Prostate gland (tissue), 2 donors: ENCODE results near the gene C5orf15. TPM values are rescaled to one million over a fixed set of nuclear protein-coding genes. Genes with fewer than 3 reads are reported as not detected.

Experiments
- DNase-seq: peaks from one replicate; pipeline ENCODE4 v3.0.0-alpha.2; 2019; ENCODE audit warnings: low spot score
- H3K27ac ChIP-seq, 2 donors: fragments of 200-600 bp; sonication (generic); 2 replicates each; pipeline ENCODE4 v1.5.1; 2017 to 2019
- H3K27me3 ChIP-seq: fragments of 200-600 bp; sonication (generic); replicated peaks from 2 replicates; pipeline ENCODE4 v1.5.1; 2019; ENCODE audit not compliant: insufficient read depth
- H3K36me3 ChIP-seq, 2 donors: fragments of 200-600 bp; sonication (generic); 1 replicate in 1 of 2; 2 replicates in 1 of 2; pipeline versions ENCODE4 v1.5.1 to v1.8.1; 2017 to 2019
- H3K4me1 ChIP-seq: fragments of 200-600 bp; sonication (generic); replicated peaks from 2 replicates; pipeline ENCODE4 v1.5.1; 2019
- H3K4me3 ChIP-seq, 2 donors: fragments of 200-600 bp; sonication (generic); 2 replicates each; pipeline ENCODE4 v1.5.1; 2017 to 2019
- H3K9me3 ChIP-seq: fragments of 200-600 bp; sonication (generic); 2 replicates; pipeline ENCODE4 v1.5.1; 2017
- POLR2A ChIP-seq: fragments of 450-650 bp; IDR thresholded peaks from one replicate; pipeline ENCODE4 v1.6.1; 2016; ENCODE audit warnings: antibody characterized with exemption, mild to moderate bottlenecking
- POLR2AphosphoS5 ChIP-seq: sonication (generic); formaldehyde crosslinking; IDR thresholded peaks from one replicate; pipeline ENCODE4 v1.6.1; 2017; ENCODE audit warnings: antibody characterized with exemption
- WGBS: methylation state at CpG from one replicate; pipeline ENCODE4 v1.1.5; 2018; 5-methylcytosine and 5-hydroxymethylcytosine counted together
- intact Hi-C: fragments of 100-400 bp; cut with DNase I; formaldehyde crosslinking; loops from one replicate; pipeline ENCODE4 v1.14.2; 2022
- total RNA-seq, 2 donors: library from RNA; depleted of rRNA; stranded (reverse); fragments of >200 nt; gene quantifications; one replicate each; pipeline ENCODE4 v1.1.0, GENCODE V29; 2016
- TF ChIP-seq, protein P1 (sequence below), 4 experiments: fragments of 200-600 bp in 2 of 4; fragments of 450-650 bp in 2 of 4; sonication (generic) in 2 of 4; IDR thresholded peaks; 1 replicate in 3 of 4; 2 replicates in 1 of 4; pipeline ENCODE4 v1.5.1; 2016 to 2019; ENCODE audit warnings: antibody characterized with exemption in 4 of 4, mild to moderate bottlenecking in 2 of 4, moderate library complexity in 2 of 4

C5orf15 gene
- total RNA-seq, 2 donors from 2014 or later, result 68.4 to 71.8 TPM

GRCh38 chr5:134001938-134002731 is 33.7 kb upstream of the C5orf15 start:
- intact Hi-C loops, result no loop called here
- DNase-seq, result no peak
- H3K9me3 ChIP-seq, result no peaks in the 10 kb centered on the region
- H3K4me1 ChIP-seq, result peaks cover 17% of the 10 kb centered on the region
- TF ChIP-seq, protein P1, sequence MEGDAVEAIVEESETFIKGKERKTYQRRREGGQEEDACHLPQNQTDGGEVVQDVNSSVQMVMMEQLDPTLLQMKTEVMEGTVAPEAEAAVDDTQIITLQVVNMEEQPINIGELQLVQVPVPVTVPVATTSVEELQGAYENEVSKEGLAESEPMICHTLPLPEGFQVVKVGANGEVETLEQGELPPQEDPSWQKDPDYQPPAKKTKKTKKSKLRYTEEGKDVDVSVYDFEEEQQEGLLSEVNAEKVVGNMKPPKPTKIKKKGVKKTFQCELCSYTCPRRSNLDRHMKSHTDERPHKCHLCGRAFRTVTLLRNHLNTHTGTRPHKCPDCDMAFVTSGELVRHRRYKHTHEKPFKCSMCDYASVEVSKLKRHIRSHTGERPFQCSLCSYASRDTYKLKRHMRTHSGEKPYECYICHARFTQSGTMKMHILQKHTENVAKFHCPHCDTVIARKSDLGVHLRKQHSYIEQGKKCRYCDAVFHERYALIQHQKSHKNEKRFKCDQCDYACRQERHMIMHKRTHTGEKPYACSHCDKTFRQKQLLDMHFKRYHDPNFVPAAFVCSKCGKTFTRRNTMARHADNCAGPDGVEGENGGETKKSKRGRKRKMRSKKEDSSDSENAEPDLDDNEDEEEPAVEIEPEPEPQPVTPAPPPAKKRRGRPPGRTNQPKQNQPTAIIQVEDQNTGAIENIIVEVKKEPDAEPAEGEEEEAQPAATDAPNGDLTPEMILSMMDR (IDR thresholded peaks at IDR 0.05), result no peak
- peak; percentile 42 for TF ChIP-seq POLR2AphosphoS5
- peak overlapping the region in 1 of 2 donors; percentile 98 for H3K27ac ChIP-seq
- no peaks in the 10 kb centered on the region for H3K27me3 ChIP-seq
- H3K4me3 ChIP-seq, result no peak overlapping the region
- H3K36me3 ChIP-seq, result no peaks in the 10 kb centered on the region
- 75% methylated on average over 13 of the region's 13 CpGs for WGBS

DNA sequence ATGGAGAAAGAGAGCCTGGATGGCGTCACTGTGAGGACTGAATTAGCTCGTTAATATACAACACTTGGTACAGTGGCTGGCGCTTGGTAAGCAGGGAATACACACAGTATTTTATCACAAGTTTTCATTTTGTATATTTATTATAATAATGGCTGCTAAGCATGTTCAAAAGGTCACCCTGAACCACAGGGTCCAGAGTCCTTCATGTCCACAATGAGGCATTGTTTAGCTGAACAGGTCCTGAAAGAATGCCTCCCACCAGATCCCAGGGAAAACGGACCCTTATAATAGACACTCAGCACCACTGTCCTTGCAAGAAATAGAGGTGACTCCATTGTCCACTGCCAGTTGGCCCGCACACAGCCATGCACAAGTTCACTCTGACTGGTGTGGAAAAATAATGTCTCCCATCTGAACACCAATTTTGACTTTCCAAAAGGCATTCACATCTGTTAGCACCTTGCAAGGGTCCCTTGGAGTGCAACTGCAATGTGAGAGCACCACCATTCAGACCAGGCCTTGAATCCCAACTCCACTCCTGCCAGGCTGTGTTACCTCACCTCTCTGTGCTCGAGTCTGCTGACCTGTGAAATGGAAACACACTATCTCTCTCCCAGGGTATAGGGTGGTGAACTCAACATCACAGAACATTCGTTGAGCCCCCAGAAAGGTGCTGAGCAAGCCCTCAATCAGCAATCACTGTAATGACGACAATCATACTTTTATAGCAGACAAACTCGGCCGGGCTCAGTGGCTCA is 32.5 kb upstream of the C5orf15 start:
- no peaks in the 10 kb centered on the region for H3K9me3 ChIP-seq
- H3K36me3 ChIP-seq, result no peaks in the 10 kb centered on the region
- no peaks in the 10 kb centered on the region for H3K27me3 ChIP-seq
- no peak for DNase-seq
- WGBS, result 86% methylated on average over 10 of the region's 10 CpGs
- no peak overlapping the region for H3K27ac ChIP-seq
- TF ChIP-seq, protein P1 (IDR thresholded peaks at IDR 0.05), result no peak
- TF ChIP-seq POLR2A (no peak), POLR2AphosphoS5 (no peak)
- H3K4me1 ChIP-seq, result peaks cover 20% of the 10 kb centered on the region
- no peak overlapping the region for H3K4me3 ChIP-seq
- intact Hi-C loops, result no loop called here

DNA sequence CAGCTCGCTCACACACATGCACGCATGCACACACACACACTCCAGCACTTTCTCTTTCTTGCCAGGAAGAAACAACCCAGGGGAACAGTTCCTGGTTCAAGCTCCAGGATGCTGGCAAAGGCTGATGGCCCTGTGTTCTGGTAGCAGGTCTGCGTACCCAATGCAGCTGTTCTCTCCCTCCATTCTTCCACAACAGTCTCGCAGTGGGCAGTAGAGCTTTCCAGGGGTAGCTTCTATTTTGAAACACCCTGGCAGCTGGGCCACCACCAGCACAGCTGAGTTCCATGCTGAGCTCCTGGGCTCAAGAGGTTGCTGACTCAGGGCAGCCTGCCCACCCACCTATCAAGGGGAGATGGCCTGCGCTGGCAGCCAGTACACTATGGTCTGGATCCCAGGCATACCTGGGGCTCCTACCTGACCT is 31.7 kb upstream of the C5orf15 start:
- intact Hi-C loops, result no loop called here
- H3K27me3 ChIP-seq, result no peaks in the 10 kb centered on the region
- H3K36me3 ChIP-seq, result no peaks in the 10 kb centered on the region
- H3K4me3 ChIP-seq, result no peak overlapping the region
- no peaks in the 10 kb centered on the region for H3K9me3 ChIP-seq
- 92% methylated on average over 5 of the region's 5 CpGs for WGBS
- TF ChIP-seq, protein P1 (IDR thresholded peaks at IDR 0.05), result no peak
- TF ChIP-seq POLR2AphosphoS5 (no peak), POLR2A (no peak)
- no peak overlapping the region for H3K27ac ChIP-seq
- no peak for DNase-seq
- peaks cover 22% of the 10 kb centered on the region for H3K4me1 ChIP-seq

- WGBS, result 95% methylated on average over 7 of the region's 7 CpGs
- Histone ChIP-seq H3K36me3 (no peaks in the 10 kb centered on the region), H3K27ac (no peak overlapping the region), H3K4me3 (no peak overlapping the region), H3K9me3 (no peaks in the 10 kb centered on the region), H3K27me3 (no peaks in the 10 kb centered on the region), H3K4me1 (peaks cover 22% of the 10 kb centered on the region)
- intact Hi-C loops, result no loop called here
- TF ChIP-seq, protein P1 (IDR thresholded peaks at IDR 0.05), result no peak
- TF ChIP-seq POLR2A (no peak), POLR2AphosphoS5 (no peak)
- no peak for DNase-seq
Measured at GRCh38 chr5:133998807-133999206, 30.4 kb upstream of the C5orf15 start.
